Keratinocyte (primary cell): ENCODE measurements around the gene SERPINI1. TPM values are rescaled to one million over a fixed set of nuclear protein-coding genes. Genes with fewer than 3 reads are reported as not detected.

ENCODE experiments used
- DNase-seq: peaks from one replicate; pipeline ENCODE4 v3.0.0-alpha.2; 2011; ENCODE audit warnings: low read depth, missing footprints, low spot score
- FAIRE-seq: peaks from 2 replicates; lab custom pipeline; 2011; peaks lifted over from hg19 to GRCh38; lab: Jason Lieb, UNC
- H2AFZ ChIP-seq: 2 replicates; pipeline ENCODE4 v1.6.0; 2012; ENCODE audit warnings: low read length, control low read depth, inconsistent platforms; ENCODE audit not compliant: control insufficient read depth
- H3K27ac ChIP-seq: 2 replicates; pipeline ENCODE4 v1.5.1; 2011; ENCODE audit warnings: low read length; ENCODE audit not compliant: control insufficient read depth, insufficient read depth
- H3K27me3 ChIP-seq: 3 replicates; pipeline ENCODE4 v1.6.0; 2011; ENCODE audit warnings: low read length; ENCODE audit not compliant: control insufficient read depth, insufficient read depth; ENCODE audit errors: extremely low read depth
- H3K36me3 ChIP-seq, 2 experiments: 2 replicates in 1 of 2; 3 replicates in 1 of 2; pipeline ENCODE4 v1.5.1; 2011; ENCODE audit warnings: low read length in 2 of 2, mild to moderate bottlenecking in 1 of 2; ENCODE audit not compliant: control insufficient read depth in 2 of 2, insufficient read depth in 2 of 2; ENCODE audit errors: extremely low read depth in 1 of 2
- H3K4me1 ChIP-seq: 3 replicates; pipeline ENCODE4 v1.5.1; 2011; ENCODE audit warnings: low read length; ENCODE audit not compliant: control insufficient read depth, insufficient read depth; ENCODE audit errors: extremely low read depth
- H3K4me2 ChIP-seq: 3 replicates; pipeline ENCODE4 v1.6.0; 2011; ENCODE audit warnings: low read depth, low read length; ENCODE audit not compliant: control insufficient read depth, insufficient read depth; ENCODE audit errors: extremely low read depth
- H3K4me3 ChIP-seq, 3 experiments: fragments of 200-600 bp in 1 of 3; sonication (generic) in 1 of 3; 2 replicates in 2 of 3; 3 replicates in 1 of 3; pipeline ENCODE4 v1.5.1; 2011 to 2016; ENCODE audit warnings: low read length in 3 of 3, mild to moderate bottlenecking in 3 of 3, control low read depth in 2 of 3, inconsistent platforms in 1 of 3, low read depth in 1 of 3, mixed read lengths in 1 of 3, mixed run types in 1 of 3, moderate library complexity in 1 of 3; ENCODE audit not compliant: control insufficient read depth in 2 of 3, insufficient read depth in 2 of 3; ENCODE audit errors: extremely low read depth in 1 of 3
- H3K79me2 ChIP-seq: 2 replicates; pipeline ENCODE4 v1.6.0; 2012; ENCODE audit warnings: low read length; ENCODE audit not compliant: control insufficient read depth, insufficient read depth
- H3K9ac ChIP-seq: 3 replicates; pipeline ENCODE4 v1.6.0; 2011; ENCODE audit warnings: low read length; ENCODE audit not compliant: control insufficient read depth, insufficient read depth; ENCODE audit errors: extremely low read depth
- H3K9me1 ChIP-seq: 3 replicates; pipeline ENCODE4 v1.6.0; 2011; ENCODE audit warnings: low read length; ENCODE audit not compliant: control insufficient read depth, insufficient read depth; ENCODE audit errors: extremely low read depth
- H3K9me3 ChIP-seq: 2 replicates; pipeline ENCODE4 v1.5.1; 2012; ENCODE audit warnings: low read depth, low read length; ENCODE audit not compliant: control insufficient read depth
- H4K20me1 ChIP-seq: 3 replicates; pipeline ENCODE4 v1.6.0; 2011; ENCODE audit warnings: low read length; ENCODE audit not compliant: control insufficient read depth, insufficient read depth; ENCODE audit errors: extremely low read depth
- CTCF ChIP-seq, 3 experiments: IDR thresholded peaks in 1 of 3; conservative IDR thresholded peaks in 1 of 3; optimal IDR thresholded peaks in 1 of 3; 2 replicates in 2 of 3; 3 replicates in 1 of 3; pipeline versions ENCODE3 to v1.5.1; 2011; ENCODE audit warnings: low read length in 3 of 3, mild to moderate bottlenecking in 3 of 3, moderate library complexity in 2 of 3, control low read depth in 1 of 3, inconsistent platforms in 1 of 3; ENCODE audit not compliant: insufficient read depth in 2 of 3; ENCODE audit errors: extremely low read depth in 1 of 3
- EZH2 ChIP-seq: IDR thresholded peaks from one replicate; pipeline ENCODE4 v1.6.1; 2012; ENCODE audit warnings: inconsistent platforms, mild to moderate bottlenecking, low read length, moderate library complexity
- dilution Hi-C: fragments of 300-500 bp; cut with MboI; formaldehyde crosslinking; loops from one replicate; pipeline ENCODE4 v1.7.0; 2020; ENCODE audit warnings: low sequenced_read_pairs; ENCODE audit not compliant: extremely low pct_ligation_motif_present
- polyA plus RNA-seq, 5 experiments: library from polyadenylated mRNA; depleted of rRNA in 3 of 5; stranded (reverse) in 3 of 5; stranded (forward) in 1 of 5; unstranded in 1 of 5; fragments of >200 nt; gene quantifications; 1 replicate in 1 of 5; 2 replicates in 3 of 5; 3 replicates in 1 of 5; pipeline versions ENCODE4 v1.2.1 to v1.2.3, GENCODE V29; 2011 to 2012; ENCODE audit warnings: missing spikeins in 2 of 5, low read depth in 1 of 5, low replicate concordance in 1 of 5

Gene SERPINI1
- polyA plus RNA-seq, 1 donor (not counting 4 experiments of a cell fraction or from before 2014, with no cell fraction given), result 5.5 TPM

GRCh38 chr3:167843481-167843880, 108.0 kb downstream of the SERPINI1 start:
- Histone ChIP-seq H3K27me3 (no peaks in the 10 kb centered on the region), H3K27ac (no peak overlapping the region), H4K20me1 (no peaks in the 10 kb centered on the region), H3K36me3 (no peaks in the 10 kb centered on the region), H3K4me2 (no peak overlapping the region), H3K79me2 (no peaks in the 10 kb centered on the region), H3K9ac (no peak overlapping the region), H3K4me1 (no peaks in the 10 kb centered on the region), H3K4me3 (no peak overlapping the region), H3K9me1 (no peaks in the 10 kb centered on the region), H2AFZ (no peak overlapping the region), H3K9me3 (no peaks in the 10 kb centered on the region)
- dilution Hi-C loops, result no loop called here
- no peak for FAIRE-seq
- TF ChIP-seq EZH2 (no peak), CTCF (optimal IDR thresholded peaks at IDR 0.05 in 1 of 3, IDR thresholded peaks at IDR 0.05 in 1 of 3, conservative IDR thresholded peaks at IDR 0.05 in 1 of 3; ENCODE audit: extremely low read depth in 1 of 3, insufficient read depth in 2 of 3, low read length in 3 of 3) (no peak)
- no peak for DNase-seq

GRCh38 chr3:167843886-167844285, 108.4 kb downstream of the SERPINI1 start:
- DNase-seq (no peak), FAIRE-seq (no peak)
- dilution Hi-C loops, result no loop called here
- no peak overlapping the region for H3K9ac ChIP-seq
- no peak overlapping the region for H3K27ac ChIP-seq
- no peaks in the 10 kb centered on the region for H3K36me3 ChIP-seq
- TF ChIP-seq CTCF (optimal IDR thresholded peaks at IDR 0.05 in 1 of 3, IDR thresholded peaks at IDR 0.05 in 1 of 3, conservative IDR thresholded peaks at IDR 0.05 in 1 of 3; ENCODE audit: extremely low read depth in 1 of 3, insufficient read depth in 2 of 3, low read length in 3 of 3) (no peak), EZH2 (no peak)
- H3K79me2 ChIP-seq, result no peaks in the 10 kb centered on the region
- no peaks in the 10 kb centered on the region for H3K9me3 ChIP-seq
- no peaks in the 10 kb centered on the region for H3K27me3 ChIP-seq
- H3K9me1 ChIP-seq, result no peaks in the 10 kb centered on the region
- no peak overlapping the region for H3K4me2 ChIP-seq
- no peaks in the 10 kb centered on the region for H4K20me1 ChIP-seq
- H2AFZ ChIP-seq, result no peak overlapping the region
- H3K4me1 ChIP-seq, result no peaks in the 10 kb centered on the region
- no peak overlapping the region for H3K4me3 ChIP-seq
